T-helper 17 cell (primary cell): ENCODE data around the gene UNC80. TPM values are rescaled to one million over a fixed set of nuclear protein-coding genes. Genes with fewer than 3 reads are reported as not detected.

ENCODE experiments used
- ATAC-seq: fragments of 150-1000 bp; cut with Tn5 transposase; 2 replicates; pipeline ENCODE4 v1.10.0; 2021; ENCODE audit warnings: mild to moderate bottlenecking, moderate library complexity
- DNase-seq, 3 donors: peaks; one replicate each; pipeline versions ENCODE4 v3.0.0 to v3.0.0-alpha.2; 2020 to 2021
- H3K9me3 ChIP-seq: one replicate; pipeline ENCODE4 v1.7.0; 2013; ENCODE audit warnings: low read length, mild to moderate bottlenecking; ENCODE audit not compliant: control insufficient read depth, poor library complexity, severe bottlenecking
- H3K27ac Mint-ChIP-seq: one replicate; pipeline ENCODE4 v1.8.0; 2022; ENCODE audit warnings: mild to moderate bottlenecking, moderate library complexity, mixed read lengths
- H3K27me3 Mint-ChIP-seq: one replicate; pipeline ENCODE4 v1.8.0; 2022; ENCODE audit warnings: mixed read lengths
- H3K36me3 Mint-ChIP-seq: one replicate; pipeline ENCODE4 v1.8.0; 2022; ENCODE audit warnings: low read depth, mixed read lengths
- H3K4me1 Mint-ChIP-seq: one replicate; pipeline ENCODE4 v1.8.0; 2022; ENCODE audit warnings: mild to moderate bottlenecking, mixed read lengths
- H3K4me3 Mint-ChIP-seq: one replicate; pipeline ENCODE4 v1.8.0; 2022; ENCODE audit warnings: mild to moderate bottlenecking, moderate library complexity, mixed read lengths
- total RNA-seq, 4 donors: library from RNA in 2 of 4; stranded (reverse) in 2 of 4; gene quantifications; one replicate each; pipeline ENCODE4 v1.2.3 and lab custom pipeline; 2022 to 2026

Gene UNC80
- total RNA-seq, 2 donors from 2014 or later, result not detected

DNA sequence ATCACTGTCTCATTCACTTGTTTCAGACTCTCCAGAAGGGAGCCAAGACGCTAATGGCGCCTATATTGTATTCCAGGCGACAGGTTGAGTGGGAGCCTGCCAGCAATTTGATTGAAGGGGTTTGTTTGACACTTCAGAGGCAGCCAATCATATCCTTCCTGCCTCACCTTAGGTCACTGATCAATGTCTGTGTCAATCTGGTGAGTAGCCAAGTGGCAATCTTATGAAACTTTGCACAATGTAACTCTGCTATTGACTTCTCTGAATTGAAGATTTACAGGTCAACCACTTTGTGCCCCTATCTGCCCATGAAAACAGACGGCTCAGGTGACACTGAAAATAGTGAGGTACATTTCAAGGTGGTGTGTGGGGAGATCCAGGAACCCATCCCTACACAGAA lies 198.1 kb downstream of the UNC80 start:
- ATAC-seq, result no peak
- no peak for DNase-seq
- H3K27ac Mint-ChIP-seq, result no peak overlapping the region
- H3K4me3 Mint-ChIP-seq, result no peak overlapping the region
- H3K36me3 Mint-ChIP-seq, result no peaks in the 10 kb centered on the region
- H3K9me3 ChIP-seq, result no peaks in the 10 kb centered on the region
- H3K27me3 Mint-ChIP-seq, result peaks cover 42% of the 10 kb centered on the region
- no peaks in the 10 kb centered on the region for H3K4me1 Mint-ChIP-seq

DNA sequence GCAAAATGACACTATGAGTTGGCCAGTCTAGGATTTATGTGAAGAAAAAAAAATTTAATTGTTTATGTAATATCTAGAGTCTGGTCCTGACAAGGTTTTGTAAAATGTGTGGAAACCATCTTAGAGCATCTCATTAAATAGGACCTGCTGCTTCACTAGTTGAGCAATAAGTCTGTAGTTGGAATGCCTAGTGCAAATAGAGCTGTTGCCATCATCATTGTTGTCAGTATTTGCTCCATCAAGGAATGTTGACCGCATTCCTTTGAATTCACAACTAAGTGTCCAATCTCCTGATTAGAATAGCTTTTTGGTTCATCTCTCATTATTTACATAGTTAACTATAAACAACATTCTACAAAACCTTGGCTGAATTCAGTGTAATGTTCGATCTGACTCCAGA lies 198.6 kb downstream of the UNC80 start:
- no peak for DNase-seq
- no peaks in the 10 kb centered on the region for H3K36me3 Mint-ChIP-seq
- no peak overlapping the region for H3K27ac Mint-ChIP-seq
- H3K4me3 Mint-ChIP-seq, result no peak overlapping the region
- peaks cover 42% of the 10 kb centered on the region for H3K27me3 Mint-ChIP-seq
- no peak for ATAC-seq
- no peaks in the 10 kb centered on the region for H3K4me1 Mint-ChIP-seq
- H3K9me3 ChIP-seq, result no peaks in the 10 kb centered on the region

DNA sequence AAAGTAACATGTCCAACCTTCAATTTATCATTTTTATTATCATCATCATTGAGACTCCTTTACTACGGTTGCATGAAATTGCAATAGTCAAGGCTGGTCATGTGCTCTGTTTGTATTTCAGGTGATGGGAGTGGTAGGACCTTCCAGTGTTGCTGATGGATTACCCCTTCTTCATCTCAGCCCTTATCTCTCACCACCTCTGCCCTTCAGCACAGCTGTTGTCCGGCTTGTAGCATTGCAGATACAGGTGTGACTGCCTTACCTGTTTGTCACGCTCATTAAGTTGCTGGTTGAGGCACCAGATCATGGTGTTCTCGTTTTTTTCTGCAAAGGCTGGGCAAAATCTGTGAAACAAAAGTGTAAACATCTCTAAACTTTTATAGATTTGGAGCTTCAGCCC lies 199.1 kb downstream of the UNC80 start:
- ATAC-seq (no peak), DNase-seq (no peak)
- Mint-ChIP-seq H3K27ac (no peak overlapping the region), H3K4me1 (no peaks in the 10 kb centered on the region), H3K36me3 (no peaks in the 10 kb centered on the region), H3K27me3 (peaks cover 42% of the 10 kb centered on the region), H3K4me3 (no peak overlapping the region)
- no peaks in the 10 kb centered on the region for H3K9me3 ChIP-seq

DNA sequence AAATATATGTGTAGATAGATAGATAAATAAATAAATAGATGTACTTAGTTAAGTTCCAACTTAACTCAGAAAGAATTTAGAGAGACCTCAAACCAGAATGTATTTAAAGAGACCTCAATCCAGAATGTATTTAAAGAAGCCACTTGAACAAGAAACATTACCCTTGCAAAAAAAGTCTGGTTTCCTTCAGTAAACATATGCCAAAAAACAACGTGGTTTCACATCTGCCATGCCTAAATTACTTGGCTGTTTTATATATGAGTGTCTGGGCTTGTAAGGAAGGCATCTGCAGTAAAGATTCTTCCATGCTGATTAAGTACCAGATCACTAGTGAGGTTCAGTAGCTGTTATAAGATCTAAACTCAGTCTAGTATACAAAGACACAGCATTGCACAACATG lies 201.7 kb downstream of the UNC80 start:
- Mint-ChIP-seq H3K27me3 (peaks cover 37% of the 10 kb centered on the region), H3K27ac (no peak overlapping the region), H3K4me1 (no peaks in the 10 kb centered on the region), H3K4me3 (no peak overlapping the region), H3K36me3 (no peaks in the 10 kb centered on the region)
- H3K9me3 ChIP-seq, result no peaks in the 10 kb centered on the region
- DNase-seq (no peak), ATAC-seq (no peak)

DNA sequence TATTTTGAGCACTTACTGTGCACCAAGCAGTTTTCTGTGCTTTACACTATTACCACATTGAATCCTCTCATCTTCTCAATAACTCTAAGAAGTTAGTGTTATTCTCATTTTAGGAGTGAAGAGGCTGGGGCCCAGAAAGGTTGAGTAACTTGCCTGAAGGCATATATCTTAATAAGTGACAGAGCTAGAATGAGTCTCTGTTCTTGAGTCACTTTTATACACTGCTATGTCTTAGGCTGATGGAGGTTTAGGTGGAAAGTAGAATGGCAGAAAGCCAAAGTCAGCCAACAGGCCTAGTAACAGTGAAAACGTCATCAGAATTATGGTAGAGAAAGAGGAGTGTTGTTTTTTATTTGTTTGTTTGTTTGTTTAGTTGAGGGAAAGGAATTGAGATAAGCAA lies 202.9 kb downstream of the UNC80 start:
- no peak for ATAC-seq
- no peaks in the 10 kb centered on the region for H3K9me3 ChIP-seq
- Mint-ChIP-seq H3K27ac (no peak overlapping the region), H3K4me1 (no peaks in the 10 kb centered on the region), H3K27me3 (peaks cover 28% of the 10 kb centered on the region), H3K36me3 (no peaks in the 10 kb centered on the region), H3K4me3 (no peak overlapping the region)
- no peak for DNase-seq

DNA sequence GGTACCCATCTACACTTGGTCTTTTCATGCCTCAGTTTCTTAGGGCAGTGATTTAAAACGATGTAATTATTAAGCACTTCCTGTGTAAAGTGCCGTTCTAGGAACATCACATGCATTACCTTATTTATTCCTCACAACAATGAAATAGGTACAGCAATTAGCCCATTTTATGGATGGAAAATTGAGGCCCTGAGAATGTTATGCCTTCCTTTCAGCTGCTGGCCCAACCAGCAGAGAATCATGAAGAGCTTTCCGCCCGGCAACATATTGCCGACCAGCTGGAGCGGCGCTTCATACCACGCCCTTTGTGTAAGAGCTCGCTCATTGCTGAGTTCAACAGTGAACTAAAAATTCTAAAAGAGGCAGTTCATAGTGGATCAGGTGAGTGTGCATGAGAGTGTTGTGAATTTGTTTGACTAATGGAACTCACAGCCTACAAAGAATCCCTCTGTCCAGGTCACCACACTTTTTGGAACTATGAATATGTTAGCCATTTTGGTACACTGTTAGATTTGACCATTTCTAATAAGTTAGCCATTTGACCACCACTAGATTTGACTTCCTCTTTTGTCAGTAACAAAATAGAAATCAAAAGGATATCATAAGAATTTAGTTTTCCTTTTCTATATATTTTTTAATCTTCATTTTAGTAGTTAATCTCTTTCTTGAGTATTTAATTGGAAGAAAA lies 205.2 kb downstream of the UNC80 start:
- no peaks in the 10 kb centered on the region for H3K36me3 Mint-ChIP-seq
- no peak overlapping the region for H3K4me3 Mint-ChIP-seq
- DNase-seq (no peak), ATAC-seq (no peak)
- H3K4me1 Mint-ChIP-seq, result no peaks in the 10 kb centered on the region
- peaks cover 21% of the 10 kb centered on the region for H3K27me3 Mint-ChIP-seq
- H3K9me3 ChIP-seq, result no peaks in the 10 kb centered on the region
- H3K27ac Mint-ChIP-seq, result no peak overlapping the region

DNA sequence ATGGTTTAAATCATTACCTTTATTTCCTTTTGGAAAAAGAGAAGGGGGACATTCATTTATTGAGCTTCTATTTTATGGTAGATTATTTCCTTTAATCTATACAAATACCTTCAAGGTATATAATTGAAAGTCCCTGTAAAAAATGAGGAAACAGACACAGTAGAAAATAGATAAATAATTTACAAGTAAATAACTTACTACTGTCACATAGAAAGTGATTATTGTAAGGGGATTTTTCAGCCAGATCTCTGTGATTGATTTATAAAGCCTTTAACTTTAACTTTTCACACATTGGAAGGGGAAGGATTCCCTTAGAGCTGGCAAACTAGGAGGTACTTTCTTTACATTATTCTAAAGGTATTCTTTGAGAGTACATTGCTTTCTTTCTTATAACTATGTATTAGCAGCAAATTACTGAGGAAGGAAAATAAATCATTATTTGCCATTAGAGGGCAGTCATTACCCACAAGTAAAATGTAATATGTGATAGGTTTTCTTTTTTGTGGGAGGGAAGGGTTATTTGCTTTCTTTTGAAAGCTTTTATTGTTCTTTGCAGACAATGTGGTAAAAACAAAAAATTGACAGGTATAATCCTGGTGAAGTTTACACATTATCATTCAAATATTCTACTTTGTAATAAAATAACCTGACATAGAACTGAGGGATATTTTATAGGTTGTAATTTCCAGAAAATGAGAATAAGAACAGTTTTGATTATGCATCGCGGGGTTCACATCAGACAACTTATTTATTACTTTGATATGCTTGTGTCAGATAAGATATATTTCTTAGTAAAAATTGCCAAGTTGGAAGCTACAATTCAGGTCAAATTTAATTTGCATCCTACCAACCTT lies 206.0 kb downstream of the UNC80 start:
- DNase-seq (no peak), ATAC-seq (no peak)
- Mint-ChIP-seq H3K27me3 (peaks cover 14% of the 10 kb centered on the region), H3K36me3 (no peaks in the 10 kb centered on the region), H3K4me3 (no peak overlapping the region), H3K27ac (no peak overlapping the region), H3K4me1 (no peaks in the 10 kb centered on the region)
- H3K9me3 ChIP-seq, result no peaks in the 10 kb centered on the region

DNA sequence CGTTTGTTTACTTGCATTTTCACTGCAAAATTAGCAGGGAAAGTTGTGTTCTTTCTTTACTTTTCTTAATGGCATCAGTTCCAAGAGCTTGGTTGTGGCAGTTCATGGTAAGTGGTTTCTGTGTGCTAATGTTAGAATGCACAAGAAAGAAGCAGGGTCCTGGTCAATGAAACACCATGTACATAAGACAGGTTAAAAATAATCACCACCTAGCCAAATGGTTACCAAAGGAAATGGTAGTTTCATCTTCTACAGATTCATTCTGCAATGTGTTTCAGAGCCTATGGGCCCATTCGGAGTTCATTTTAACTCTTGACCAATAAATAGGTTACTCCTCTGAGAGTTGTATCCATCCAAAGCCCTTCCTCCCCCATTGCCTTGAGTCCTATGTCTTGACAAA lies 212.7 kb downstream of the UNC80 start:
- H3K27me3 Mint-ChIP-seq, result peaks cover 34% of the 10 kb centered on the region
- no peaks in the 10 kb centered on the region for H3K9me3 ChIP-seq
- no peak overlapping the region for H3K4me3 Mint-ChIP-seq
- DNase-seq (no peak), ATAC-seq (no peak)
- no peaks in the 10 kb centered on the region for H3K4me1 Mint-ChIP-seq
- H3K36me3 Mint-ChIP-seq, result no peaks in the 10 kb centered on the region
- no peak overlapping the region for H3K27ac Mint-ChIP-seq

DNA sequence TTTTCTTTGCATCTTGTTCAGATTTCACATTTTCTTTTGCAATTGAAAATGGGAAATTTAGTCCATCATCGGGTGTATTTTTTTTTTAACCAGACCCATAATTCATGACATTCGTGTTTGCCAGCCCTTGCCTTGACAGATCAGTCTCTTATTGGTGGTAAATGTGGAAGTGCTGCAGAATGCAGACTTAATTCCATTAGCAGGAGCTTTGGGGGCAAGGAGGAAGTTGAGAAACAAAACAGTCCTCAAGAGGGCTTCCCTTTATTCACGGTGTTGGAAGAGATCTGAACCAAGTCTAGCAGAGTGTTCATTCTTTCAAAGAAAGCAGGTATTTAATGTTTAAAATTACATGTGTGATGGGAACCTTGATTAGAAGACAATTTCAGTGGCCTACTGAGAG lies 214.2 kb downstream of the UNC80 start:
- H3K9me3 ChIP-seq, result no peaks in the 10 kb centered on the region
- ATAC-seq, result no peak
- H3K4me1 Mint-ChIP-seq, result no peaks in the 10 kb centered on the region
- H3K27me3 Mint-ChIP-seq, result peaks cover 36% of the 10 kb centered on the region
- no peak for DNase-seq
- H3K4me3 Mint-ChIP-seq, result no peak overlapping the region
- H3K36me3 Mint-ChIP-seq, result no peaks in the 10 kb centered on the region
- no peak overlapping the region for H3K27ac Mint-ChIP-seq

DNA sequence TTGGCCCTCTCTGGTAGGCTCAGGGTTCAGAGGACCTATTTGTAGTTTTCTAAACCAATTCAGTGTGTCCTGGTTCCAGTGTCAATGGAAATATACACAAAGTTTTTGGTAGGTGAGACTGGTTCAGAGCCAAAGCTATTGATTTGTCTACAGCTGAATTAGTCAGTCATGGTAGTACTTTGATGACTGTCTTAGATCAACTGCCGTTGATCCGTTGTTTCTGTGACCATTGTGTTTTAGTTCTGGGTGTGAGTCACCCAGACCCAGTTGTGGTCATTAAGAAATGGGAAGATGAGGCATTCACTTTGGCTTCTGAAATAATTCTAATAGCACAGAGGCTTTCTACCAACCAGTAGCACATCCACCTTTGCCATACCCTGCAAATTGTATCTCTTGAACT lies 214.8 kb downstream of the UNC80 start:
- H3K36me3 Mint-ChIP-seq, result no peaks in the 10 kb centered on the region
- peaks cover 40% of the 10 kb centered on the region for H3K27me3 Mint-ChIP-seq
- H3K9me3 ChIP-seq, result no peaks in the 10 kb centered on the region
- DNase-seq (no peak), ATAC-seq (no peak)
- H3K4me3 Mint-ChIP-seq, result no peak overlapping the region
- no peak overlapping the region for H3K27ac Mint-ChIP-seq
- no peaks in the 10 kb centered on the region for H3K4me1 Mint-ChIP-seq

DNA sequence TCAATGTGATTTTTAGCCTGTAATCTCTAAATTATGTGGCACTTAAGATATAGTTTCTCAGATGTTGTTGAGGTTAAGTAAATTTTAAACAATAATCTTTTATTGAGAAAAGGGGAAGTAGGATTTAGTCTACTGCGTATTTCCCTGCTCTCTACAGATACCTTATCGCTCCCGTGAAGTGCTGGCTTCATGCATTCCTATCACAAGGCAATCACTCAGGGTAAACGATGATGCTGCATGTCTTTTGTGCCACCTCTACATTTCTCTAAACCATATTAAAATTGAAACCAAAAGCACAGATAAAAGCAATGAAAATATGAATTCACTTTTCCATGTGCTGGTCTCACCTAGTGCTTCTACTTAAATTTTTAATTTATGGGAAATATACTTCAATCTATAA lies 216.4 kb downstream of the UNC80 start:
- no peaks in the 10 kb centered on the region for H3K9me3 ChIP-seq
- no peak for DNase-seq
- H3K27ac Mint-ChIP-seq, result no peak overlapping the region
- no peak overlapping the region for H3K4me3 Mint-ChIP-seq
- H3K36me3 Mint-ChIP-seq, result no peaks in the 10 kb centered on the region
- H3K4me1 Mint-ChIP-seq, result no peaks in the 10 kb centered on the region
- peaks cover 45% of the 10 kb centered on the region for H3K27me3 Mint-ChIP-seq
- no peak for ATAC-seq

DNA sequence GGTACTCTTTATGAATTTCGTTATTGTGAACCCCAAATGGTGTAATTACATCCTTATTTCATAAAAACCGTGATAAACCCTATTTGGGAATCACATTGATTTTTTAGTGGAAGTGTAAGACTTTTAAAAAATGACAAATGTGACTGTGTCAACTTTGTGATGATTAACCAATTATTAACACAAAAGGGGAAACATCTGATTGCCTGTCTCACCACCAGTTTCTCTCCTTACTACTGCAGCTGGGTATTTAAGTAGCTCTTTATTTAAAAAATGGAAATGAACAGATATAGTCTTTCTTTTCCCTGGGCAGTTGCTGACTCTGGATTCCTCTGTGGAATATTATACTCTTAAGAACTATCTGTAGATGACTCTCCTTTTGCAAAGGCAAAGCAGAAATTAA lies 219.2 kb downstream of the UNC80 start:
- Mint-ChIP-seq H3K27ac (no peak overlapping the region), H3K4me3 (no peak overlapping the region), H3K27me3 (peaks cover 37% of the 10 kb centered on the region), H3K4me1 (no peaks in the 10 kb centered on the region), H3K36me3 (no peaks in the 10 kb centered on the region)
- ATAC-seq, result no peak
- DNase-seq, result no peak
- H3K9me3 ChIP-seq, result no peaks in the 10 kb centered on the region

DNA sequence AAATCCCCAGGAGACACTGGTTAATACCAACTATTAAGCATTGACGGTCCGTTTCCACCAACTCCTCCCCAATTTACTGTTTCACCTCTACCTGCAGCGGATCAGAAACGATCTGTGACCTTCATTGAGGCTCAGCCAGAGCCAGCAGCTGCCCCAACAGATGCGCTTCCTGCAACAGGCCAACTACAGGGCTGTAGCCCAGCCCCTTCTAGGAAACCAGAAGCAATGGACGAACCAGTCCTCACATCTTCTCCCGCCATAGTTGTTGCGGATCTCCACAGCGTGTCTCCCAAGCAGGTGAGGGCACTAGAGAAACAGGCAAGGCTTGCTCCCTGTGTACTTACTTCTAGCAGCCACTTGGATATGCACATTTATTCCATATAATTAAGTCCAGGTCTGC lies 222.3 kb downstream of the UNC80 start:
- ATAC-seq (no peak), DNase-seq (no peak)
- Mint-ChIP-seq H3K27ac (no peak overlapping the region), H3K4me3 (no peak overlapping the region), H3K27me3 (peaks cover 29% of the 10 kb centered on the region), H3K4me1 (no peaks in the 10 kb centered on the region), H3K36me3 (no peaks in the 10 kb centered on the region)
- no peaks in the 10 kb centered on the region for H3K9me3 ChIP-seq

DNA sequence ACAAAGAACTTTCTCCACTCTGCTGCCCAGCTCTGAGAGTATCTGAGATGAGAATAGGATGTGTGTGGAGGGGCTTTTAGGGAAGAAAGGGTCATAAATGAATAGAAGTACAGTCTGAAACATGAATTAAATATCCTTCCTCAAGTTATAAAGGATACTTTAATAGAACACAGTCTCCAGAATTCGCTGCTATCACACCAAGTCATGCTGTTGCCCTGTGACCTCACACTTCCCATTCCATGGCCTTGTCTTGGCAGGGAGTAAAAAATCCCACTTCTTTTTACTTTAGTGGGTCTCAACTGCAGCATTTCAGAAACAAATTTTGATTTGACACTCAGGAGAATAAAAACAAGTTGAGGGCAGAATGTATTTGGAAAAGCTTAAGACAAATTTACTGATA lies 227.0 kb downstream of the UNC80 start:
- Mint-ChIP-seq H3K4me3 (no peak overlapping the region), H3K4me1 (peaks cover 11% of the 10 kb centered on the region), H3K27ac (no peak overlapping the region), H3K36me3 (no peaks in the 10 kb centered on the region), H3K27me3 (peaks cover 6% of the 10 kb centered on the region)
- H3K9me3 ChIP-seq, result no peaks in the 10 kb centered on the region
- no peak for DNase-seq
- ATAC-seq, result no peak
